PFSK-1 (cell line): ENCODE measurements around the gene CD52.

ENCODE experiments used
- POLR2AphosphoS5 ChIP-seq: IDR thresholded peaks from 2 replicates; pipeline ENCODE4 v1.6.1; 2012; ENCODE audit warnings: low read depth, mild to moderate bottlenecking, control low read depth, low read length, moderate library complexity
- REST ChIP-seq, 2 experiments: IDR thresholded peaks; 2 replicates each; pipeline versions ENCODE4 v1.6.1 to v1.8.0; 2011 to 2012; ENCODE audit warnings: low read depth in 2 of 2, low read length in 2 of 2, control low read depth in 1 of 2, inconsistent platforms in 1 of 2, mild to moderate bottlenecking in 1 of 2, moderate library complexity in 1 of 2; ENCODE audit not compliant: insufficient read depth in 1 of 2
- SIN3A ChIP-seq: IDR thresholded peaks from 2 replicates; pipeline ENCODE4 v1.6.1; 2012; ENCODE audit warnings: mild to moderate bottlenecking, low read length, moderate library complexity, borderline replicate concordance; ENCODE audit not compliant: insufficient read depth

- no peak for TF ChIP-seq POLR2AphosphoS5
- TF ChIP-seq SIN3A, result no peak
- TF ChIP-seq REST (IDR thresholded peaks at IDR 0.05; ENCODE audit: insufficient read depth in 1 of 2, low read depth in 2 of 2, low read length in 2 of 2), result no peak
Measured at GRCh38 chr1:26367441-26367840, 49.7 kb downstream of the CD52 start.
